NT2/D1 (cell line): Measurements from ENCODE around the gene GFRA1.

ENCODE experiments used
- SUZ12 ChIP-seq: IDR thresholded peaks from 2 replicates; pipeline ENCODE4 v1.6.1; 2011; ENCODE audit not compliant: insufficient read length, insufficient read depth; ENCODE audit errors: extremely low read depth
- YY1 ChIP-seq: IDR thresholded peaks from 2 replicates; pipeline ENCODE4 v1.6.1; 2011; ENCODE audit not compliant: insufficient read length, insufficient read depth
- ZNF274 ChIP-seq: IDR thresholded peaks from 2 replicates; pipeline ENCODE4 v1.6.1; 2011; ENCODE audit warnings: mild to moderate bottlenecking, low read depth, low read length

GRCh38 chr10:116171505-116171904 is 101.5 kb downstream of the GFRA1 start:
- TF ChIP-seq ZNF274 (no peak), YY1 (no peak), SUZ12 (no peak)
